ENCODE measurements around the gene CARD14.
"Not testable (repeated sequence)": the region's sequence is repeated elsewhere in the genome, so short reads cannot be mapped to it uniquely, and the experiment has no call there.

The CARD14 gene

DNA sequence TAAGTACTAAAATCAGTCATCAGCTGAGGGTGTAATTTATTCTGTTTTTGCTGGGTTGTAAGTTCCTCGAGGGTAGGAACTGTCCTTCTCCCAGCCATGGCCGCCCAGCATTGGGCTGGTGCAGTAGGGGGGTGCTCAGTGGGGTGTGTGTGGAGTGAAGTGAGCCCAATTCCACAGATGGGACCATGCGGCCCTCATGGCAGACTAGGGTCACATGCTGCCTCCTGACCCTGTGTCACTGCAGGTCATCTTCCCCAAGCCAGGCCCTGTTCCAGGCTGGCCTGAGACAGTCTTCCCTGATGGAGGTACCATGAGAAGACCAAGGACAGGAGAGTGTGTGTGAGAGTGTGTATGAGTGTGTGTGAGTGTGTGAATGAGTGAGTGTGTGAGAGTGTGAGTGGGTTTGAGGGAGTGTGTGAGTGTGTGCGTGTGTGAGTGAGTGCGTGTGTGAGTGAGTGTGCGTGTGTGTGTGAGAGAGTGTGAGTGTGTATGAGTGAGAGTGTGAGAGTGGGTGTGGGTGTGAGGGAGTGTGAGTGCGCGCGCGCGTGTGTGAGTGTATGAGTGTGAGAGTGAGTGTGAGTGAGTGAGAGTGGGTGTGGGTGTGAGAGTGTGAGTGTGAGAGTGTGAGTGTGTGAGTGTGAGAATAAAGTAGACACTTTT lies 54.1 kb downstream of the CARD14 start:
- no peak for DNase-seq (ENCODE audit: low read depth)

DNA sequence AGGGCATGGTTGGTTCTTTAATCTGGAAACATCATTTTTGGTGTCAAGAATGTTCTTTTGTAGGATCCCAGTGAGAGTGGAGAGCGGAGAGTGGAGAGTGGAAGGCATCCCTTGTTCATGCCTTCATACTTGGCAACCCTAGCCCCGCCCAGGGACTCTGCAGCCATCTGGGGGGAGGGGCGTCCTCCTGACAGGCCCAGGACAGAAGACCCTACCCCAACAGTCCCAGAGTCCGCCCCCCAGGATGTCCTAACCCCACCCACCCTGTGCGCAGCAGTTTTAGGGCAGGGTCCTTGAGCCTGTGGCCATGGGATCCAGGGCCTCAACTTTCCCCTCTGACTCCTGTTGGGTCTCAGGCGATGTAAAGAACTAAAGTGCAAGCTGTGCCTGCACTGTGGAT lies 54.9 kb downstream of the CARD14 start:
- no peak for DNase-seq (ENCODE audit: low read depth)

DNA sequence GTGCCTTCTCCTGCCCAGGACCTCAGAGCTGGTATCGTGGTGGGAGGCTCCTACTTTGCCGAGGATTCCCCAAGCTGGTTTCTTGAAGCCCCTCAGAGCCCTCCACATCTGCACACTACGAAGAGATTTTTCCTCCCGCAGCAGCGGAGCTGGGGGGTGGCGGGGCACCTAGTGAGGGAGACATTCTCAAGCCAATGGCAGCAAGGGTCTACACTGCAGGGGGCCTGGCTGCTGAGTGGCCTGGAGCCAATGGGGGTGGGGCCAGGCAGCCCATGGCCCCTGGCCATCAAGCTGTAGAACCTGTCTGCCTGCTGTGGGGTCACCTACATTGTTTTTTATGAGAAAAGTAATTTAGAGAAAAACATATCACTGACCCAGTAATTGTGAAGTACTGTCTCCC lies 55.4 kb downstream of the CARD14 start:
- DNase-seq (ENCODE audit: low read depth): no peak

- no peak for DNase-seq (ENCODE audit: low read depth)
Measured at GRCh38 chr17:80227156-80227555, 57.3 kb downstream of the CARD14 start.

DNA sequence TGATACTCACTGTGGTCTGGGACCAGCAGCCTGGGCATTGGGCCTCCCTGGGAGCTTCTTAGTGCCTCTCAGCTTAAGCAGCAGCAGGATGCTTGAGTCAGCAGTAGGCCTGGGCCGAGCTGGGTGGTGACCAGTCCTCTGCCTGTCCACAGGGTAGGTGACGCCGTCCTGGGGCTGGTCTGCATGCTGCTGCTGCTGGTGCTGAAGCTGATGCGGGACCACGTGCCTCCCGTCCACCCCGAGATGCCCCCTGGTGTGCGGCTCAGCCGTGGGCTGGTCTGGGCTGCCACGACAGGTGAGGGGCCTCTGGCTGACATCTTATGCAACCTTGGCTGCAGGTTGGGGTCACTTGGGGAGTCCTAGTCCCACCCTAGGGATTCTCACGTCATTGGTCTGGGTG lies 57.8 kb downstream of the CARD14 start:
- DNase-seq (ENCODE audit: low read depth): no peak

- no peak for DNase-seq (ENCODE audit: low read depth)
Measured at GRCh38 chr17:80228477-80228876, 58.6 kb downstream of the CARD14 start.

- no peak for DNase-seq (ENCODE audit: low read depth)
Measured at GRCh38 chr17:80229011-80229410, 59.2 kb downstream of the CARD14 start.

DNA sequence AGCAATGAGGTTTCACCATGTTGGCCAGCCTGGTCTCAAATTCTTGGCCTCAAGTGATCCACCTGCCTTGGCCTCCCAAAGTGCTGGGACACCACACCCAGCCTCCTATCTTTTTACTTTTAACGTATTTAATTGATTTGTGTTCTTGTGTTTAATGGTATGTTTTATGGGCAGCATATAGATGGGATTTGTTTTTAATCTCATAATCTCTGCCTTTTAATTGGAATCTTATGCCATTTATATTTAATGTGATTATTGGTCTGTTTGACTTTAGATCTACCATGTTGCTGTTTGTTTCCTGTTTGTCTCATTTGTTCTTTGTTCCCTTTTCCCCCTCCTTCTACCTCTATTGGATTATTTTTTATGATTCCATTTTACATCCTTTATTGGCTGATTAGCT lies 62.6 kb downstream of the CARD14 start:
- no peak for DNase-seq (ENCODE audit: low read depth)

DNA sequence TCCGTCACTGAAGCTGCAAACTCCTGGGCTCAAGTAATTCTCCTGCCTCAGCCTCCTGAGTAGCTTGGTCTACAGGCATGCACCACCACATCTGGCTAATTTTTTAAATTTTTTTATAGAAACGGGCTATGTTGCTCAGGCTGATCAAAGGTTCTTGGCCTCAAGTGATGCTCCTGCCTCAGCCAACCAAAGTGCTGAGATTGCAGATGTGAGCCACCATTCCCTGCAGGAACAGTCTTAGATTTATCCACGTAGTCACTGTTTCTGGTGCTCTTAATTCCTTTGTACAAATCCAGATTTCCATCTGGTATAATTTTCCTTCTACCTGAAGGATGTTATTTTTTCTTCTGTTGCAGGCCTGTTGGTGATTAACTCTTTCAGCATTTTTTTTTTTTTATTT lies 63.4 kb downstream of the CARD14 start:
- no peak for DNase-seq (ENCODE audit: low read depth)

GRCh38 chr17:80236911-80237310 lies 67.1 kb downstream of the CARD14 start:
- no peak for DNase-seq (ENCODE audit: low read depth)

GRCh38 chr17:80237386-80237785 lies 67.6 kb downstream of the CARD14 start:
- no peak for DNase-seq (ENCODE audit: low read depth)

GRCh38 chr17:80242505-80242904 lies 72.7 kb downstream of the CARD14 start:
- no peak for DNase-seq (ENCODE audit: low read depth)

GRCh38 chr17:80243526-80244433 lies 74.0 kb downstream of the CARD14 start:
- DNase-seq (ENCODE audit: low read depth): no peak

- DNase-seq (ENCODE audit: low read depth): not testable (repeated sequence)
Measured at GRCh38 chr17:80244448-80244847, 74.6 kb downstream of the CARD14 start.

GRCh38 chr17:80244871-80245509 lies 75.2 kb downstream of the CARD14 start:
- no peak for DNase-seq (ENCODE audit: low read depth)

- no peak for DNase-seq (ENCODE audit: low read depth)
Measured at GRCh38 chr17:80245566-80246265, 75.9 kb downstream of the CARD14 start.

DNA sequence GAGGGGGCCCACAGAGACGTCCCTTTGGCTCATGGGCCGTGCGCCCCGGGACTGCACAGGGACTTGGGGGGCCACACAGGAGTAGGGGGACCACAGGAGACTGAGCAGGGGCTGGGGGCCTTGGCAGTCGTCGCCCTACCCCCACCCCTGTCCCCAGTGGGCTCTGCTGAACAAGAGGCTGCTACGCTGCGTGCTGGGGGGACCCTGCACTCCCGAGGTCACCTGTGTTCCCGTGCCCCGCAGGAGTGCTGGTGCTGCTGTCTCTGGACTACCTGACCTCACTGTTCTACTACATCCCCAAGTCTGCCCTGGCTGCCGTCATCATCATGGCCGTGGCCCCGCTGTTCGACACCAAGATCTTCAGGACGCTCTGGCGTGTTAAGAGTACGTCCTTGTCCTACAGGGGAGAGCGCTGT lies 76.4 kb downstream of the CARD14 start:
- DNase-seq (ENCODE audit: low read depth): no peak

DNA sequence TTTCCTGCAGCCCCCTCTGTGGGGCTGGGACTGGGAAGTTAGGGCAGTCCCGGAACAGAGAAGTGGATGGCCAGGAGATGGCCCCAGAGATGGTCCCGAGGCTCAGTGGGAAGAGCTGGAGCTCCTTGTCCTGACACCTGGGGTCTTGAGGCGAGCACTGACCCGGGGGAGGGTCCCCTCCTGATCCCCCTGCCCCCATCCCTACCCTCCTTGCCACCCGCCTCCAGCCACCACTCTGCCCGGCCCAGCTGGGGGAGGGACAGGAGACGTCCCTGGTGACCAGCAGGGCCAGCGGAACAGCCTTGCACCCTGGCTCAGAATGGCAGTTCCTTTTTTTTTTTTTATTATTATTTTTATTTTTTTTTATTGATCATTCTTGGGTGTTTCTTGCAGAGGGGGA lies 76.9 kb downstream of the CARD14 start:
- DNase-seq (ENCODE audit: low read depth): no peak

DNA sequence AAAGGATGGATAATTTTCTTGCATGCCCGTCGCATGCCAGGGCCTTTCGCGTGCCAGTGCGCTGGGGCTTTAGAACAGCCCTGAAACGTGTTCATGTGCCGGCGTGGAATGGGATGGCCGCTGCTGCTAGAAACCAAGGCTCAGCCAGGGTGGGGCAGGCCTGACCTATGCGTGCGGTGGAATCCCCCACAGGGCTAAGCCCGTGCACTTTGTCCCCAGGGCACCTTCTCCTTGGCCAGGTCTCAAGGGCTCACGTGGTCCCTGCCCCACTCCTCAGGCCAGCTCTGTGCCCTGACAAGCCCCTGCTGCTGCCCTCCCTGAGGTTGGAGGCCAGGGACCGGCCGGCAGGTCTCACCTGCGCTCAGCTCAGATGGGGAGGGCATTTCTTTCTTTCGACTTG lies 77.7 kb downstream of the CARD14 start:
- DNase-seq (ENCODE audit: low read depth): no peak

DNA sequence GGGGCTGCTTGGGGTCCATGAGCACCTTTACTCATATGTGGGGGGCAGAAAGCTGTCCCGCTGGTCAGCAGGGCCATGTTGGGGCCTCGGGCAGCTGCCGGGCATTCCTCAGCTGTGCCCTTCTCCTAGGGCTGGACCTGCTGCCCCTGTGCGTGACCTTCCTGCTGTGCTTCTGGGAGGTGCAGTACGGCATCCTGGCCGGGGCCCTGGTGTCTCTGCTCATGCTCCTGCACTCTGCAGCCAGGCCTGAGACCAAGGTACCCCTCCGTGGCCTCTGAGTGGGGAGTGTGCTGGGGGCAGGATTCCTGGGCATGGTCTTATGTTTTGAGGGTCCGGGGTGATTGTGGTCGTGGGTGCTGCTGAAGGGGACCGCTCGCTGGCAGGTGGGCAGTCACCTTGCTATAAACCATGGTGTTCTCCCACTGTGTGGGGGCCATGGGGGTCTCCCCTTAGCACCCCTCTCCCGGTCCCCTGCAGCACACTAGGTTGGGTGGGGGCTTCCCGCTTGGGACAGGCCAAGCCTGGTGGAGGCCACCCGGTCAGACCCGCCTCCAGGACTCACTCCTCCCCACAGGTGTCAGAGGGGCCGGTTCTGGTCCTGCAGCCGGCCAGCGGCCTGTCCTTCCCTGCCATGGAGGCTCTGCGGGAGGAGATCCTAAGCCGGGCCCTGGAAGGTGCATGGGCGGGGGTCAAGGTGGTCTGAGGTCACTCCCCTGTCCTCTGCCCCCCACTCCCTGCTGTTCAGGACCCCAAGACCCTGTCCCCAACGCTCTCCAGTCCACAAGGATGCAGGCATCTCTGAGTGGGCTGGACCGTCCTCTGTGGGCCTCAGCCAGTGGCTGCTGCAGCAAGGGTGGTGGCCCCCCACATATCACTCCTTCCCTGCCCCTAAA lies 78.4 kb downstream of the CARD14 start:
- DNase-seq (ENCODE audit: low read depth): no peak

All from iris pigment epithelial cell (primary cell).